Sigmoid colon (tissue), 7 donors: Measurements from ENCODE around the gene HK3. TPM values are rescaled to one million over a fixed set of nuclear protein-coding genes. Genes with fewer than 3 reads are reported as not detected.

Source experiments
- DNase-seq: peaks from one replicate; pipeline ENCODE4 v3.0.0-alpha.2; 2019
- H3K27ac ChIP-seq, 4 donors: fragments of 200-600 bp; sonication (generic); one replicate each; pipeline ENCODE4 v1.5.1; 2016 to 2019; ENCODE audit warnings: mild to moderate bottlenecking in 1 of 4
- H3K27me3 ChIP-seq, 3 donors: fragments of 200-600 bp; sonication (generic); one replicate each; pipeline ENCODE4 v1.5.1; 2019; ENCODE audit warnings: mild to moderate bottlenecking in 1 of 3
- H3K36me3 ChIP-seq, 4 donors: fragments of 200-600 bp; sonication (generic); one replicate each; pipeline ENCODE4 v1.5.1; 2016 to 2019
- H3K4me1 ChIP-seq, 4 donors: fragments of 200-600 bp; sonication (generic); one replicate each; pipeline ENCODE4 v1.5.1; 2017 to 2019
- H3K4me3 ChIP-seq, 4 donors: fragments of 200-600 bp; sonication (generic); one replicate each; pipeline ENCODE4 v1.5.1; 2017 to 2019; ENCODE audit warnings: mild to moderate bottlenecking in 2 of 4, moderate library complexity in 1 of 4
- H3K9me3 ChIP-seq, 4 donors: fragments of 200-600 bp in 3 of 4; sonication (generic) in 3 of 4; one replicate each; pipeline versions ENCODE4 v1.5.1 to v1.6.1; 2013 to 2019
- EP300 ChIP-seq, 4 donors: sonication (generic); formaldehyde crosslinking; IDR thresholded peaks; one replicate each; pipeline ENCODE4 v1.6.1; 2017; ENCODE audit warnings: antibody characterized with exemption in 4 of 4
- POLR2A ChIP-seq, 2 donors: fragments of 450-650 bp; IDR thresholded peaks; one replicate each; pipeline ENCODE4 v1.6.1; 2016; ENCODE audit warnings: antibody characterized with exemption in 2 of 2, mild to moderate bottlenecking in 2 of 2, moderate library complexity in 2 of 2
- POLR2AphosphoS5 ChIP-seq, 4 donors: sonication (generic); formaldehyde crosslinking; IDR thresholded peaks; one replicate each; pipeline ENCODE4 v1.6.1; 2017; ENCODE audit warnings: antibody characterized with exemption in 4 of 4
- WGBS, 2 donors: extraction: QIAGEN DNeasy Blood & Tissue Kit; methylation state at CpG; one replicate each; pipeline ENCODE4 v1.1.7; 2013; 5-methylcytosine and 5-hydroxymethylcytosine counted together
- intact Hi-C: fragments of 100-400 bp; cut with DNase I; formaldehyde crosslinking; loops from one replicate; pipeline ENCODE4 v1.15.1; 2023
- polyA plus RNA-seq, 3 donors: library from polyadenylated mRNA; stranded (reverse); fragments of 200-250 nt; gene quantifications; one replicate each; pipeline ENCODE4 v1.2.3, GENCODE V29; 2013
- total RNA-seq, 4 donors: library from RNA; depleted of rRNA; stranded (reverse); fragments of >200 nt; gene quantifications; one replicate each; pipeline ENCODE4 v1.1.0, GENCODE V29; 2016
- TF ChIP-seq, protein P1 (sequence below), 4 experiments: fragments of 450-650 bp in 3 of 4; fragments of 200-600 bp in 1 of 4; IDR thresholded peaks; one replicate each; pipeline ENCODE4 v1.5.1; 2016 to 2019; ENCODE audit warnings: antibody characterized with exemption in 4 of 4, mild to moderate bottlenecking in 3 of 4, moderate library complexity in 2 of 4
- donor health status: healthy with polysubstance abuse.
- donor health status: Bipolar disorder and iron deficiency.
- donor health status: healthy.

Gene HK3
- total and polyA plus RNA-seq, 7 donors: 1.8 to 12.8 (median 8.6) TPM

DNA sequence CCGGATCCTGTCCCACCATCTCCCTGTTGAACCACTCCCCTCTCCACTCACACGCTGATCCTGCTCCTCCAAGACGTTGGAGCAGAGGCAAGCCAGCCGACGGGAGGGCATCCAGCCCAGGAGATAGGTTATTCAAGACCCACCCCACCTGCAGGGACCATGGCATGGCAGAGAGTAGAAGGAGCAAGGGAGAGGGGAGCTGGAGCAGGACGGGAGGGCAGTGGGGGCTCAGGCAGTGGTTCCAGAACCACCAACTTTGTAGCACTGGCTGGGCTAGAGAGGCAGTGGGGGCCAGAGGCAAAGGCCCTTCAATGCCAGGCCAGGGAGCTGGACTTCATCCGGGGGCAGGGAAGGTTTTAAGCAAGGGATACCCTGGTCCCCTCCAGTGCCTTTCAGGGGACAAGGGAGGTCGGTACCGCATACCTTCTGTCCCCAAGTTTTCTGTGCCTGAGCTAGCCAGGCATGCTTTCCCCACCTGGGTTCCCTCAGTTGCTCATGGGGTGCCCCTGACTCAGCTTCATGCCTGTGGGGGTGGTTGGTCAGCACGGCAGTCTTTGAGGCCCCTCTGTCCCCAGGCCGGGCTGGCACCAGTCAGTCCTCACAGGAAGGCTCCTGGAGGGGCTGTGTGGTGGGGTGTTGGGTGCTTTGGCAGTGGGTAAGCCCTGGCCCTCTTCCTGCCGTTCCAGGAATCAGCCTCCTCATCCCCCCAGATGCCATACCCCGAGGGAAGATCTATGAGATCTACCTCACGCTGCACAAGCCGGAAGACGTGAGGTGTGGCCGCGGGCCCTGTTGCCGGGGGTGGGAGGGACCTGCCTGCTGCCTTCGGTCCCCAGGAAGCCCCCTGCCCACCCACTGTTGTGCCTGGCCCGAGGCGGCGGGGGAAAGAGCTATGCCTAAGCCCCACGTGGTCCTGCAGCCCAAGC, 22.4 kb downstream of the HK3 start:
- H3K4me1 ChIP-seq: no peaks in the 10 kb centered on the region
- no peak overlapping the region for H3K27ac ChIP-seq
- no peaks in the 10 kb centered on the region for H3K36me3 ChIP-seq
- TF ChIP-seq EP300 (IDR thresholded peaks at IDR 0.05): no peak
- no peak for TF ChIP-seq POLR2A (IDR thresholded peaks at IDR 0.05)
- TF ChIP-seq, protein P1, sequence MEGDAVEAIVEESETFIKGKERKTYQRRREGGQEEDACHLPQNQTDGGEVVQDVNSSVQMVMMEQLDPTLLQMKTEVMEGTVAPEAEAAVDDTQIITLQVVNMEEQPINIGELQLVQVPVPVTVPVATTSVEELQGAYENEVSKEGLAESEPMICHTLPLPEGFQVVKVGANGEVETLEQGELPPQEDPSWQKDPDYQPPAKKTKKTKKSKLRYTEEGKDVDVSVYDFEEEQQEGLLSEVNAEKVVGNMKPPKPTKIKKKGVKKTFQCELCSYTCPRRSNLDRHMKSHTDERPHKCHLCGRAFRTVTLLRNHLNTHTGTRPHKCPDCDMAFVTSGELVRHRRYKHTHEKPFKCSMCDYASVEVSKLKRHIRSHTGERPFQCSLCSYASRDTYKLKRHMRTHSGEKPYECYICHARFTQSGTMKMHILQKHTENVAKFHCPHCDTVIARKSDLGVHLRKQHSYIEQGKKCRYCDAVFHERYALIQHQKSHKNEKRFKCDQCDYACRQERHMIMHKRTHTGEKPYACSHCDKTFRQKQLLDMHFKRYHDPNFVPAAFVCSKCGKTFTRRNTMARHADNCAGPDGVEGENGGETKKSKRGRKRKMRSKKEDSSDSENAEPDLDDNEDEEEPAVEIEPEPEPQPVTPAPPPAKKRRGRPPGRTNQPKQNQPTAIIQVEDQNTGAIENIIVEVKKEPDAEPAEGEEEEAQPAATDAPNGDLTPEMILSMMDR (IDR thresholded peaks at IDR 0.05): no peak
- DNase-seq: no peak
- no peak overlapping the region for H3K4me3 ChIP-seq
- 69 to 77% methylated on average over 24 of the region's 24 CpGs for WGBS, 2 donors
- peaks cover 0 to 45% (median 0%) of the 10 kb centered on the region in 3 donors for H3K27me3 ChIP-seq
- intact Hi-C loops: no loop called here
- no peaks in the 10 kb centered on the region for H3K9me3 ChIP-seq

DNA sequence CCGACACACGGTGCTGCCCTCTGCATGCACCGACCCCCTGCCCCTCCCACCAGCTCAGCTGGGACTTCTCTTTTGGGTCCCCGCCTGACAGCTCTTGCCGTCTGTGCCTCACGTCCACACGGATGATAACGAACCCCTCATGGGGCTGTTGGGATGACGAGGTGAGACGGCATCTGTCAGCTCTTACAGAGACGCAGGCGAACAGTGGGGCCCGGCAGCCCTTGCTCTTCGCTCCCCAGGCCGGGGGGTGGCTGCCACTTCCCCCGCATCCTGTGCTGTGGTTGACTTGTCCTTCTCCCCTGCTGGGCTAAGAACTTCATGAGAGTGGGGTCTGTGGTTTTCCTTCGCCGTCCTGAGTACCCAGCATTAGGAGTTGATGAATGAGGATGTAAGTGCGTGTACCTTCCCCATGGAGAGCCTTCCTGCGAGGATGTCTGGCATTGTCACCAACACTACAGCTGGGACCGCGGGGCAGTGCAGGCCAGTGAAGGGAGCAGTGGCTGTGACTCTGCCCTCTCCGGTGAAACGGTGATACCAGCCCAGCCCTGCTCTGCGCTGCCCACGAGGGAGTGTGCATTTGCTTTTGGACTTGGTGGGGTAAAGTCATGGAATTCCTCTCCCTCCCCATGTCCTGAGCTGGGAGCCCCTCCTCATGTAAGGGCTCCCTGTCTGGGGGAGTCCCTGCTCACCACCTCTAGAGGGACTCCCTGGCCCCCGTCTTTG, 23.2 kb downstream of the HK3 start:
- no peak for DNase-seq

DNA sequence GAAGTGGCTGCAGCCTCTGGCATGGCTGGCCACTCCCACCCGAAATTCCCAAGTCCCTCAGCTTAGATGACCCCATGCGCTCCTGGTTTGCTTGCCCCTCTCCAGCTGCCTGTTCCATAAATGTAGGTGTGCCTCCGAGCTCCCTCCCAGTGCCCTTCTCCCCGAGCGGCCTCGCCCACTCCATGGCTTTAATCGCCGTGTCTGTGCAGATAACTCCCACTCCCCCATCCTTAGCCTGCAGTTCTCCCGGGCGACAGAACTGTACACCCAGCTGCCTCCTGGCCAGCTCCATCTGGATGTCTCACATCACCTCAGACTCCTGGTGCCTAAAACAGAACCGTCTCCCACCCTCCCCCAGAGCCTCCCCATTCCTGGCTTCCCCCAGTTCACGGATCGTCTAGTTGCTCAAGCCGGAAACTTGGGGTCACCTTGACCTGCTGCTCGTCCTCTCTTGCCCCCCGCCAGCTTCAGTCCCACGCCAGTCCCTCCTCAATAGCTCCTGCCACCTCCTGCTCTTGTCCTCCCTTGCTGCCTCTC, 24.1 kb downstream of the HK3 start:
- no peak for DNase-seq
- TF ChIP-seq EP300 (IDR thresholded peaks at IDR 0.05) (no peak), POLR2A (IDR thresholded peaks at IDR 0.05) (no peak), POLR2AphosphoS5 (IDR thresholded peaks at IDR 0.05) (no peak)
- TF ChIP-seq, protein P1 (IDR thresholded peaks at IDR 0.05): no peak
- intact Hi-C loops: no loop called here
- Histone ChIP-seq H3K4me1 (no peaks in the 10 kb centered on the region), H3K27me3 (peaks cover 0 to 45% (median 0%) of the 10 kb centered on the region in 3 donors), H3K27ac (no peak overlapping the region), H3K36me3 (no peaks in the 10 kb centered on the region), H3K9me3 (no peaks in the 10 kb centered on the region), H3K4me3 (no peak overlapping the region)
- WGBS, 2 donors: 34 to 68% methylated on average over 17 of the region's 17 CpGs

More for the DNA sequence above, 23.2 kb downstream of the HK3 start:
- TF ChIP-seq EP300 (IDR thresholded peaks at IDR 0.05) (no peak), POLR2AphosphoS5 (IDR thresholded peaks at IDR 0.05) (no peak)
- TF ChIP-seq, protein P1 (IDR thresholded peaks at IDR 0.05): no peak
- no peak overlapping the region for H3K4me3 ChIP-seq
- H3K36me3 ChIP-seq: no peaks in the 10 kb centered on the region
- H3K27ac ChIP-seq: no peak overlapping the region
- H3K27me3 ChIP-seq: peaks cover 0 to 45% (median 0%) of the 10 kb centered on the region in 3 donors
- H3K4me1 ChIP-seq: no peaks in the 10 kb centered on the region
- no peaks in the 10 kb centered on the region for H3K9me3 ChIP-seq
- intact Hi-C loops: no loop called here
- 34 to 58% methylated on average over 27 of the region's 27 CpGs for WGBS, 2 donors

DNA sequence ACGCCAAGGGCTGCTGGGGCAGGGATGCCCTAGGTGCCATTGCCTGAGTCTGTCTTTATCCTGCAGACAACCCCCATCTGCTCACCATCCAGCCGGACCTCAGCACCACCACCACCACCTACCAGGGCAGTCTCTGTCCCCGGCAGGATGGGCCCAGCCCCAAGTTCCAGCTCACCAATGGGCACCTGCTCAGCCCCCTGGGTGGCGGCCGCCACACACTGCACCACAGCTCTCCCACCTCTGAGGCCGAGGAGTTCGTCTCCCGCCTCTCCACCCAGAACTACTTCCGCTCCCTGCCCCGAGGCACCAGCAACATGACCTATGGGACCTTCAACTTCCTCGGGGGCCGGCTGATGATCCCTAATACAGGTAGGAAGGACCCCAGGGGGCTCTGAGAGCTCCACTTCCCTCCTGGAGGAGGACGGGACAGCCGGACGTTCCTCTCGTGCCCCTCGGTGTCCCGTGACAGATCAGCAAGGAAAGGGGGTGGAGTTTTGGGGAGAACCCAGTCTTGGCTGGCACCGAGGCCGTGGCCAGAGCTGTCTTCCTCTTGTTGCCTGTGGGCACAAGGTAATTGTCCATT, 24.9 kb downstream of the HK3 start:
- no peaks in the 10 kb centered on the region for H3K4me1 ChIP-seq
- WGBS, 2 donors: 66 to 78% methylated on average over 20 of the region's 20 CpGs
- H3K27ac ChIP-seq: no peak overlapping the region
- no peaks in the 10 kb centered on the region for H3K9me3 ChIP-seq
- no peak overlapping the region for H3K4me3 ChIP-seq
- H3K27me3 ChIP-seq: peaks cover 0 to 52% (median 0%) of the 10 kb centered on the region in 3 donors
- DNase-seq: no peak
- TF ChIP-seq EP300 (IDR thresholded peaks at IDR 0.05): no peak
- TF ChIP-seq POLR2AphosphoS5 (IDR thresholded peaks at IDR 0.05): no peak
- H3K36me3 ChIP-seq: no peaks in the 10 kb centered on the region
- intact Hi-C loops: no loop called here
